NCI-H510A (cell line): ENCODE measurements around the gene HCFC1.

Source experiments
- DNase-seq: peaks from one replicate; lab custom pipeline; 2025; lab: John Stamatoyannopoulos, UW

Gene HCFC1

DNA sequence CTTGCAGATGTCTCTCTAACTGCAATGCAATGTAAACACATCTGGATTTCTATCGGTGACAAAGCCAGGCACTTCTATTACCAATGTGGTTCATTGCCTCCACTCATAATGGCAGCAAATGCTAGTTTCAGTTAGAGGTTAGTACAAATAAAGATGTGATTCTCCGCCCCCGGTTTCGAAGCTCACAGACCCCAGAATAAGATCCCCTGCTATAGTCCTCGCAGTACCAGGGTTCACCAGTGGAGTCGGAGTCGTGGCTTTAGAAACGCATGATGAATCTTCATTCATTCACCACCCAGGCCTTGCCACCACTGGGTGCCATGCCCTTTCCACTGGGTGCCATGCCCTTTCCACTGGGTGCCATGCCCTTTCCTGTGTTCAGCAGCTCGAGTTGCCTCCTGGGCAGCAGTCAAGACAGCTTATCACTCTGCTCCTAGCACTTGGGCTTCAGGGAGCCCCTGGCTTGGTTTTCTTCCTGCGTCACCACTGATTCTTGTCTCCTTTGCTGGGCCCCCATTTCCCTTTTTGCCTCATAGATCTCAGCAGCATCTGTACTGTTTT, 33.3 kb downstream of the HCFC1 start:
- no peak for DNase-seq

DNA sequence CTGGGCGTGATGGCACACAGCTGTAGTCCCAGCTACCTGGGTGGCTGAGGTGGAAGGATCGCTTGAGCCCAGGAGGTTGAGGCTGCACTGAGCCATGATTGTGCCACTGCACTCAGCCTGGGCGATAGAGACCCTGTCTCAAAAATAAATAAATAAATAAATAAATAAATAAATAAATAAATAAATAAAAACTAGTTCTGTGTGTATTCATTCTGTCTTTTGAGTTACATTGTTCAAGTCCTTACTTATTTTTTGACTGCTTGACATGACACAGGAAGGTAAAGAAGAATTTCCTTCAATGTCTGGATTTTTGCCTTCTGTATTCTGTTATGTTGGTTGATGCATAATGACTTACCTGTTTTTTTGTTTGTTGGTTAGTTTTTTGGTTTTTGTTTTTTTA, 34.6 kb downstream of the HCFC1 start:
- no peak for DNase-seq

DNA sequence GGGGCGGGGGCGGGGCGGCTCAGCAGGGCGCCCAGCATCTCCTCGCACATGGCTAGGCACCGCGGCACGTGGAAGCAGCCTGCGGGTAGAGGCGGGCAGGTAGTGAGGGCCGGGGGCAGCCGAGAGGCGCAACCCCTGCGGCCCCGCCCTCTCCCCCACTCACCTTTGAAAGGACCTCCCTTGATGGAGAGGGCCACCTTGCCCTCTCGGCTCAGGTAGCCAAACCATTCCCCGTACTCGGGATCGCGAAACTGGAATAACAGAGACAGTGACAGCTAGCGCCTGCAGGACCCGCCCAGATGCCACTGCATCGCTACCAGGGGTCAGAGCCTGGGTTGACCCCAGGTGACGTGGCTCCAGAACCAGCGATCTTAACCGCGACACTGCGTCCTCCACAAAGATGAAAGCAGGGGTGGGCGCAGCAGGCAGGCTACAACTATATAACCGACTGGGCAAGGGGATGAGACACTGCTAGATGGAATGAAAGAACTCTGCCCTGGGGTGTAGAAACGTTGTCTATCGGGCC, 36.2 kb downstream of the HCFC1 start:
- DNase-seq: no peak

GRCh38 chrX:153934762-153935325, 36.8 kb downstream of the HCFC1 start, which contains the start of gene NAA10:
TSS of gene NAA10 (minus strand) at chrX:153935037. CDS start at chrX:153934904, 133 bp downstream.
- DNase-seq: peak; percentile 62

GRCh38 chrX:153934148-153934761, 37.4 kb downstream of the HCFC1 start:
- DNase-seq: no peak

DNA sequence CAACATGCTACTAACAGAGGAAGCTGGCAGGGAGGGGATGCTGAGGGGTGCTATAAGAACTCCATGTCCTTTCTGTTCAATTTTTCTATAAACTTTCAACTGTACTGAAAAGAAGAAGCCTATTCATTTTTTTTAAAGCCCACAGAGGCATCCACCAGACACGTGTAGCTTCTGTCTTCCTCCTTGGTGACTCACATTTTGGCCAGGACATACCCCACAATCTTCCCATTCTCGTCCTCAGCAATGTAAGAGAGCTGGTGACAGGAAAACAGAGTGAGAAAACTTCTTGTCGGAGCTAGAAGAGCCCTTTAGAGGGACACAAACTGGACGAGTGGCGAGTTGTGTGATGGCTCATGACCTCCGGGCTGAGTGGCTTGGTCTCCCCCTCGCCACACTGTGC, 37.9 kb downstream of the HCFC1 start:
- DNase-seq: no peak

DNA sequence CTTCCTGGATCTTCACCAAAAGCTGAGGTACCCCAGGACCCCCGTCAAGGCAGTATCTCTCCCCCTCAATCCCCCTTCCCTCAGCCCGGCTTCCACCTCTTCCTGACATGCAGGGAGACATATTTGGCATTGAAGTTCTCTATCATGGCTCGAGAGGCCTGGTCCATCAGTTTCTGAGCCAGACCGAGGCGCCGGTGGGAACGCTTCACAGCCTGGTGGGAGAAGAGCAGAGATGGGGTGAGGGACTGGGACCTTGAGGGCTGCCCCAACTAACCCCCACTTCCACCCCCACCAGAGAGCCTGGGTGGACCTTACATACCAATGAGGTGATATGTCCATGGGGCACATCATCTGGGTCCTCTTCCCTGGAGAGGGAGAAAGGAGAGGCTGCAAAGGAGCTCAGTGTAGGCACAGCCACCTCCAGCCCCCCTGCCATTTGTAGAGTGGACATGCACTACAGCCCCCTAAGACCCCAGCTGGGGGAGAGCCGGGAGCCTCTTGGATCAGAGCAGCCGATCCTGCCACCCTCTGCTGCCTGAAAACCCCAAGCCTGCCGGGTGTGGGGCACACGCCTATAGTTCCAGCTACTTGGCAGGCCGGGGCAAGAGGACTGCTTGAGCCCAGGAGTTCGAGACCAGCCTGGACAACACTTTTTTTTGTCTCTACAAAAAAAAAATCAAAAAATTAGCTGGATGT, 39.2 kb downstream of the HCFC1 start:
- no peak for DNase-seq

DNA sequence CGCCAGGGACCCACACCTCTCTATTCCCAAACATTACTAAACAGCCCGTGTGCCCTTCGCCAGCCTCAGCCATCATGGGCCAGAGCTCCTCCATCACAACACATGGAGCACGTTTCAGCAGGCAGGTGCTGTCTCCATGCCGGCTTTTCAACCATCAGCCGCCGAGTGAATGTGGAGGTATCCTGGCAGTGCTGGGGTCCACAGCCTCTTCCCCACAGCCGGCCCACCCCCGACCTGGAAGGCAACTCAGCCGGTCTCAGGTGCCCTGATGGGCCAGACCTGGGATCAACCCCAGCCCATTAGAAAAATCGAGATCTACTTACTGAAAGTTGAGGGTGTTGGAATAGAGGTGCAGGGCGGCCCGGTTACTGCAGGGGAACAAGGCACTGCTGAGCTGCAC, 39.9 kb downstream of the HCFC1 start:
- DNase-seq: no peak

- DNase-seq: no peak
These were observed 40.5 kb downstream of the HCFC1 start for GRCh38 chrX:153931151-153931550.

- DNase-seq: no peak
These were observed 41.4 kb downstream of the HCFC1 start for GRCh38 chrX:153930011-153930910.

DNA sequence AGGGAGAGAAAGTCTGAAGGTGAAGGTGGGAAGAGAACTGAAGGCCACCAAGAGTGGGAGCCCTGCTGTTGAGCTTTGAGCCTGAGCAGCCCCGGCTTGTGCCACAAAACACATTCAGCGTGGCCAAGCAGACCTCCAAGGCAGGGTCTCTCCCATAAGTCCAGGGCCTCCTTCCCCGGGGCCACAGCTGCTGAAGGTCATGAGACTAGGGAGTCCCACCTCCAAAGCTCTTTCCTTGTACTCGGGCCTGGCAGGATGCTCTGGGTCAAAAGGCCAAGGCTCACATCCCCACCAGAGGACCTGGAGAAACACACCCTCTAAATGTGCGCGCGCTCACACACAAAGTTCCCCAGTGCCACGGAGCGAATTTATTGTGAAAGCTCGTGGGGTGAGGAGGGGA, 42.0 kb downstream of the HCFC1 start:
- DNase-seq: no peak

DNA sequence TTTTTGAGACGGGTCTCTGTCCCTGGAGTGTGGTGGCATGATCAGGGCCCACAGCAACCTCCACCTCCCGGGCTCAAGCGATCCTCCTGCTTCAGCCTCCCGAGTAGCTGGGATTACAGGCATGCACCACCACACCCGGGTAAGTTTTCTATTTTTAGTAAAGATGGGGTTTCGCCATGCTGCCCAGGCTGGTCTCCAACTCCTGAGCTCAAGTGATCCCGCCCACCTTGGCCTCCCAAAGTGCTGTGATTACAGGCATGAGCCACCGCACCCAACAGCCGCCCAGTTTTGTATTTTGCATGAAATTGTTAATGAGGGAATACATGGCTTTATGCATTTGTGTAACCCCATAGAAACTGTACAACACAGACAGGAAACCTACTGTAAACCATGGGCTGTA, 42.8 kb downstream of the HCFC1 start:
- DNase-seq: no peak

GRCh38 chrX:153927922-153928760, 43.5 kb downstream of the HCFC1 start:
- DNase-seq: peak; percentile 94

DNA sequence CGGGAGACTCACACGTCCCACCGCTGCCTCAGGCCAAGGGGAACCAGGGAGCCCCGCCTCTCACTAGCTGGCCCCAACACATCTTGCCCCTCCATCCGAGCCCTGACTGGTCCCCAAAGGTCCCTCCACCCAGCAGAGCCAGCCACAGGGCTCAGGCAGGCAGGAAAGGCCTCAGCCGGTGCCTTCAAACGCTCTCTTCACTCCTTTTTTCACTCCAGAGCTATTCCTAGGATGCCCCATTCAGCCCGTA, 44.0 kb downstream of the HCFC1 start:
- DNase-seq: no peak

DNA sequence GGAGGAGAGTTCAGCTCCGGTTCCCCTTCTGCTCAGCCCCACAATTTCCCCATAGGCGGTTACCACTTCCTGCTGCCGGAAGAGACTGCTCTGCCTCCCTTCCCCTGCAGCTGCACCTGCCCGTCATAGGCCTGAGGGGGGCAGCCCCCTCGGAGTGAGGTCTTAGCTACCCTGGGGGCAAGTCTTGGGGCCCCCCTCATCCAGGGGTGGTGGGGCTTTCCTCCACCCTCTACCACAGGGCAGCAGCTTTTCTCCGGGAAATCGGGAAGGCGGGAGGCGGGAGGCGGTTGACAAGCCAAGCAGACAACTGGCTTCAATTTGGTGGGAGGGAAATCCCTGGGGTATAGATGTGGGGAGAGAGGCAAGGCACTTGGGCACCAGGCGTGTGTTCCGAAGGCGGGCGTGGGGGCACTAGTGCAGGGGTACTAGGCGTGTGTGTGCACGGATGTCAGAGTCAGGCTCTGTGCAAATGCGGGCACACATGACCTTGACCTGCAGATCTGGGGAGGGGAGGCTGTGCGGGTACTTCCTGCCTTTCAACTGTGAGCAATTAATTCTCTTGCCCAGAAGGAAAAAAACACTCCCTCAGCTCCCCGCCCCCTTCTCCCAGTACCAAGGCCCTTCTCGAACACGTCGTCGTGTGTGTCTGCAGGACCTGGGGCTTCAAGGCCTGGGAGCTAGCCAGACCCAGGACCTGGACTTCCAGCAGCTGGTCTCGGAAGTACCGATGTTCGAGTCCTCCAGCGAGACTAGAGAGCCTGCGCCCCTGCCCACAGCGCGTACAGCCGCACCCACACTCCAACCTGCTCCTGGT, 44.6 kb downstream of the HCFC1 start:
- DNase-seq: no peak

- DNase-seq: no peak
These were observed 45.1 kb downstream of the HCFC1 start for GRCh38 chrX:153926552-153926857.

DNA sequence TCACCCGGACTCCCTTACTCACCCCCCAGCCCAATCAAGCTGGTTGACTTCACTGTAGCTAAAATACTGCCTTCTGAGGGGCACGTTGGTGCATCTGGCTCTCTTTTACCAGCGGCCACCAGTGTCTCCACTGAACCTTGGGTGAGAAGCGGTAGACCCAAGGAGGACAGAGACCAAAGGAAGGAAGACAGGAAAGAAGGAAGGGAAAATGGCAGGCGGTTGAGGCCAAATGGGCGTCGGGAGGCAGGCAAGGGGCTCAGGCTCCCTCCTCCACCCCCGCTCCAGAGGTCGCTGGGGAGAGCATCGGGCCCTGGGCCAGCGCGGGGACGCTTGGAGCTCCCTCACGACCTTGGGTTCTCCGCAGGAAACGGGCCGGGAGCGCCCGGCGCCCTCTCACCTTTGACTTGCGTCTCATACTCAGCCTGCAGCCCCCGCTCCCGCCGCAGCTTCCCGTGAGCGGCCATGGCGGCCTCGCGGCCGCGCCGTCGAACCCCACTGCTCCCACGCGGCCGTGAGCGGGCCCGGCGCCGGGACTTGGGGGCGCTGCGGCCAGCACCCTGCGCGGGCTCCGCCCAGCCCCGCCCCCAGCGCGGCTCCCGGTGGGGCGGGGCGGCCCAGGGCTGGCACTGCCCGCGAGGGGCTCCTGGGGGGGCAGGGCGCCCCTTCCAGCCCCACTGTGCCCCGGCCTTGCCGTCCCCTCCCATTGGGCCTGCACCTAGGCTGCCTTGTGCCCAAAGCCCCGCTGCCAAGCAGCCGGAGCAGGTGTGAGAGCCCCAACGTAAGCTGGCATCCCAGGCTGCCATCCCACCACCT, 45.7 kb downstream of the HCFC1 start, which contains the start of gene ARHGAP4:
Gene ARHGAP4 (minus strand): TSS at position 526 of the 813 bp plus-strand sequence. CDS start 62 bp downstream, at position 464.
- DNase-seq: no peak

- DNase-seq: no peak
These were observed 46.3 kb downstream of the HCFC1 start for GRCh38 chrX:153925387-153925738.

GRCh38 chrX:153924149-153924861, 47.3 kb downstream of the HCFC1 start:
- no peak for DNase-seq
